ENCODE results near the gene BRD9. TPM values are rescaled to one million over a fixed set of nuclear protein-coding genes. Genes with fewer than 3 reads are reported as not detected.

BRD9 gene
- total RNA-seq, 2 donors from 2014 or later: 58.2 to 67.9 TPM

DNA sequence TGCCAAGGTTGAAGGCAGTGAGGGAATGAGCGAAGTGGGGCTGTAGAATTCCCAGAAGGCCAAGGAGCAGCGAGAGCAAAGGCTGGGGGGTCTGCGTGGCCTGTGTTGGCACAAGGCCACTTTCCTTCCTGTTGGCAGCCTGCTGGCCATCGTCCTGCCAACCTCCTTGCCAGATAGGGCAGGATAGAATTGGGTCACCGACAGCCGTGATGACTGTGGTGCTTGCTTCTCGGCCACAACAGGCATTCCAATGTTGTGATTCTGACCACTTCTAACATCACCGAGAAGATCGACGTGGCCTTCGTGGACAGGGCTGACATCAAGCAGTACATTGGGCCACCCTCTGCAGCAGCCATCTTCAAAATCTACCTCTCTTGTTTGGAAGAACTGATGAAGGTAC lies 19.0 kb upstream of the BRD9 start:
- H3K27ac ChIP-seq (ENCODE audit: low read depth, low read length): no peak overlapping the region
- no peak overlapping the region for H3K27ac Mint-ChIP-seq

DNA sequence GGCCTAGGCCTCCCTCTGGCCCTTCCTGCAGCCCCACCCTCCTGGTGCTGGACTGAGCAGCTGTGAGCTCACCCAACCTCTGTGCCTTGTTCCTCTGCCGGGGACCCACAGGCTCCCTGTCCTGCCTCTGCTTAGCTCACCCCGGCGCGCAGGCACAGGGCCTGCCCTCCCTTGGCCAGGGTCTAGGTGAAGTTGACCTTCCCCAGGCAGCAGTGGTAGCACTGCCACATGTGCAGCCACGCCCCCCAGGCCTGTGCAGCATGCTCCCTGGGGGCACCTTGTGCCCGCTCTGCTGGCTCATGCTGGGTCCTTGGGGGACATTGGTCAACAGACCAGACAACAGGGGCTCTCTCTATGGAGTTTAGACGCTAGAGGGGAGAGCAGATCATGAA lies 18.2 kb upstream of the BRD9 start:
- TF ChIP-seq CTCF (conservative IDR thresholded peaks at IDR 0.05): no peak
- no peak overlapping the region for H3K27ac Mint-ChIP-seq
- peaks cover 80% of the 10 kb centered on the region for H3K36me3 Mint-ChIP-seq (ENCODE audit: low read depth)
- Histone ChIP-seq H3K36me3 (ENCODE audit: control insufficient read depth, insufficient read depth, low read length) (peaks cover 78% of the 10 kb centered on the region), H3K4me1 (ENCODE audit: control insufficient read depth, insufficient read depth, low read length) (no peaks in the 10 kb centered on the region), H3K27ac (ENCODE audit: low read depth, low read length) (no peak overlapping the region), H3K9me3 (ENCODE audit: control insufficient read depth, low read length) (peaks cover 7% of the 10 kb centered on the region), H3K9ac (ENCODE audit: extremely low read depth, low read length, poor library complexity, severe bottlenecking) (no peak overlapping the region), H3K27me3 (ENCODE audit: control insufficient read depth, insufficient read depth, low read length, poor library complexity, severe bottlenecking) (no peaks in the 10 kb centered on the region), H3K4me3 (ENCODE audit: low read length) (no peak overlapping the region)
- no peak for DNase-seq
- peaks cover 9% of the 10 kb centered on the region for H3K4me1 Mint-ChIP-seq
- no peaks in the 10 kb centered on the region for H3K27me3 Mint-ChIP-seq (ENCODE audit: insufficient read depth)
- H3K4me3 Mint-ChIP-seq: no peak overlapping the region
- 94 to 95% methylated on average over 3 to 7 of the region's 7 CpGs for WGBS, 2 experiments (ENCODE audit: insufficient coverage in 1 of 2, insufficient read length in 1 of 2)
- H3K9me3 Mint-ChIP-seq: no peaks in the 10 kb centered on the region

More for the DNA sequence above, 19.0 kb upstream of the BRD9 start:
- peaks cover 79% of the 10 kb centered on the region for H3K36me3 ChIP-seq (ENCODE audit: control insufficient read depth, insufficient read depth, low read length)
- no peaks in the 10 kb centered on the region for H3K27me3 Mint-ChIP-seq (ENCODE audit: insufficient read depth)
- no peak overlapping the region for H3K9ac ChIP-seq (ENCODE audit: extremely low read depth, low read length, poor library complexity, severe bottlenecking)
- no peak overlapping the region for H3K4me3 Mint-ChIP-seq
- H3K4me3 ChIP-seq (ENCODE audit: low read length): no peak overlapping the region
- peaks cover 7% of the 10 kb centered on the region for H3K9me3 ChIP-seq (ENCODE audit: control insufficient read depth, low read length)
- WGBS, 2 experiments (ENCODE audit: insufficient coverage in 1 of 2, insufficient read length in 1 of 2): 97 to 98% methylated on average over 7 to 11 of the region's 11 CpGs
- no peak for TF ChIP-seq CTCF (conservative IDR thresholded peaks at IDR 0.05)
- no peaks in the 10 kb centered on the region for H3K27me3 ChIP-seq (ENCODE audit: control insufficient read depth, insufficient read depth, low read length, poor library complexity, severe bottlenecking)
- H3K4me1 ChIP-seq (ENCODE audit: control insufficient read depth, insufficient read depth, low read length): peaks cover under 1% of the 10 kb centered on the region
- peaks cover 84% of the 10 kb centered on the region for H3K36me3 Mint-ChIP-seq (ENCODE audit: low read depth)
- peaks cover 9% of the 10 kb centered on the region for H3K4me1 Mint-ChIP-seq
- H3K9me3 Mint-ChIP-seq: no peaks in the 10 kb centered on the region
- DNase-seq: no peak

GRCh38 chr5:909994-910768 lies 17.6 kb upstream of the BRD9 start:
- Mint-ChIP-seq H3K4me1 (peaks cover 9% of the 10 kb centered on the region), H3K27ac (no peak overlapping the region), H3K9me3 (no peaks in the 10 kb centered on the region), H3K4me3 (no peak overlapping the region), H3K36me3 (ENCODE audit: low read depth) (peaks cover 82% of the 10 kb centered on the region), H3K27me3 (ENCODE audit: insufficient read depth) (no peaks in the 10 kb centered on the region)
- H3K9me3 ChIP-seq (ENCODE audit: control insufficient read depth, low read length): peaks cover 7% of the 10 kb centered on the region
- no peak overlapping the region for H3K27ac ChIP-seq (ENCODE audit: low read depth, low read length)
- no peaks in the 10 kb centered on the region for H3K4me1 ChIP-seq (ENCODE audit: control insufficient read depth, insufficient read depth, low read length)
- no peaks in the 10 kb centered on the region for H3K27me3 ChIP-seq (ENCODE audit: control insufficient read depth, insufficient read depth, low read length, poor library complexity, severe bottlenecking)
- whole genome bisulfite sequencing, 2 experiments (ENCODE audit: insufficient coverage in 1 of 2, insufficient read length in 1 of 2): 92 to 96% methylated on average over 17 to 18 of the region's 18 CpGs
- DNase-seq: peak; percentile 33
- H3K4me3 ChIP-seq (ENCODE audit: low read length): no peak overlapping the region
- no peak overlapping the region for H3K9ac ChIP-seq (ENCODE audit: extremely low read depth, low read length, poor library complexity, severe bottlenecking)
- peaks cover 80% of the 10 kb centered on the region for H3K36me3 ChIP-seq (ENCODE audit: control insufficient read depth, insufficient read depth, low read length)
- no peak for TF ChIP-seq CTCF (conservative IDR thresholded peaks at IDR 0.05)
